Bronchial epithelial cell (primary cell): ENCODE results near the gene XCR1. TPM values are rescaled to one million over a fixed set of nuclear protein-coding genes. Genes with fewer than 3 reads are reported as not detected.
"Not testable (repeated sequence)": the region's sequence is repeated elsewhere in the genome, so short reads cannot be mapped to it uniquely, and the experiment has no call there.

Source experiments
- DNase-seq: peaks from one replicate; pipeline ENCODE4 v3.0.0-alpha.2; 2010; ENCODE audit warnings: low read depth
- FAIRE-seq: peaks from 2 replicates; lab custom pipeline; 2011; peaks lifted over from hg19 to GRCh38; lab: Jason Lieb, UNC
- H3K27me3 ChIP-seq: 2 replicates; pipeline ENCODE4 v1.5.1; 2011; ENCODE audit warnings: low read length; ENCODE audit not compliant: control insufficient read depth, insufficient read depth
- H3K36me3 ChIP-seq: 2 replicates; pipeline ENCODE4 v1.5.1; 2011; ENCODE audit warnings: low read length; ENCODE audit not compliant: control insufficient read depth, insufficient read depth
- H3K4me3 ChIP-seq: 2 replicates; pipeline ENCODE4 v1.5.1; 2011; ENCODE audit warnings: mild to moderate bottlenecking, low read depth, low read length, control low read depth
- CTCF ChIP-seq: IDR thresholded peaks from 2 replicates; pipeline ENCODE4 v1.5.1; 2011; ENCODE audit warnings: mild to moderate bottlenecking, moderate library complexity, low read length, control low read depth, inconsistent platforms; ENCODE audit not compliant: insufficient read depth, severe bottlenecking
- total RNA-seq: library from RNA; depleted of rRNA; stranded (reverse); fragments of >200 nt; gene quantifications from 2 replicates; pipeline ENCODE4 v1.2.1, GENCODE V29; 2014

XCR1 gene
- total RNA-seq, 1 donor from 2014 or later = under 0.01 TPM

GRCh38 chr3:46052531-46052930 lies 25.2 kb upstream of the XCR1 start:
- FAIRE-seq = no peak
- Histone ChIP-seq H3K36me3 (no peaks in the 10 kb centered on the region), H3K27me3 (peaks cover 4% of the 10 kb centered on the region), H3K4me3 (no peak overlapping the region)
- no peak for TF ChIP-seq CTCF
- DNase-seq = no peak

GRCh38 chr3:46049093-46049492 lies 21.8 kb upstream of the XCR1 start:
- no peak overlapping the region for H3K4me3 ChIP-seq
- H3K36me3 ChIP-seq = no peaks in the 10 kb centered on the region
- H3K27me3 ChIP-seq = no peaks in the 10 kb centered on the region
- FAIRE-seq = peak; percentile 32
- peak; percentile 11 for DNase-seq
- TF ChIP-seq CTCF = no peak

GRCh38 chr3:46046231-46046630 lies 18.9 kb upstream of the XCR1 start:
- H3K27me3 ChIP-seq, DNase-seq, H3K36me3 ChIP-seq, FAIRE-seq, H3K4me3 ChIP-seq: not testable (repeated sequence)

- Histone ChIP-seq H3K27me3 (no peaks in the 10 kb centered on the region), H3K36me3 (no peaks in the 10 kb centered on the region), H3K4me3 (no peak overlapping the region)
- FAIRE-seq = no peak
- DNase-seq = no peak
- TF ChIP-seq CTCF = no peak
Measured at GRCh38 chr3:46038916-46039315, 11.6 kb upstream of the XCR1 start.

GRCh38 chr3:46038071-46038470 lies 10.8 kb upstream of the XCR1 start:
- not testable (repeated sequence) for FAIRE-seq

GRCh38 chr3:46036191-46036590 lies 8.9 kb upstream of the XCR1 start:
- FAIRE-seq (no peak), DNase-seq (no peak)
- H3K4me3 ChIP-seq = no peak overlapping the region
- no peaks in the 10 kb centered on the region for H3K27me3 ChIP-seq
- H3K36me3 ChIP-seq = no peaks in the 10 kb centered on the region
- no peak for TF ChIP-seq CTCF

More at GRCh38 chr3:46038071-46038470, 10.8 kb upstream of the XCR1 start:
- not testable (repeated sequence) for H3K4me3 ChIP-seq, H3K27me3 ChIP-seq, H3K36me3 ChIP-seq, DNase-seq

GRCh38 chr3:46031747-46032146 lies 4.5 kb upstream of the XCR1 start:
- DNase-seq (no peak), FAIRE-seq (no peak)
- no peak for TF ChIP-seq CTCF
- Histone ChIP-seq H3K4me3 (no peak overlapping the region), H3K27me3 (no peaks in the 10 kb centered on the region), H3K36me3 (no peaks in the 10 kb centered on the region)
